ENCODE measurements around the gene SEMA4B.
A peak's percentile ranks its signal among the peaks of the same experiment; 100 is the strongest.

SEMA4B gene

GRCh38 chr15:90228960-90229359 is 27.8 kb downstream of the SEMA4B start:
- DNase-seq: no peak
- Mint-ChIP-seq H3K36me3 (ENCODE audit: low read depth) (peaks cover 34% of the 10 kb centered on the region), H3K27ac (peak overlapping the region; percentile 20), H3K9me3 (no peaks in the 10 kb centered on the region), H3K27me3 (ENCODE audit: low read depth, poor library complexity) (peaks cover 10% of the 10 kb centered on the region), H3K4me3 (no peak overlapping the region), H3K4me1 (peaks cover 22% of the 10 kb centered on the region)
- no peak for TF ChIP-seq CTCF (IDR thresholded peaks at IDR 0.05)

- H3K36me3 Mint-ChIP-seq (ENCODE audit: low read depth): peaks cover 27% of the 10 kb centered on the region
- H3K27me3 Mint-ChIP-seq (ENCODE audit: low read depth, poor library complexity): peaks cover 10% of the 10 kb centered on the region
- no peak for TF ChIP-seq CTCF (IDR thresholded peaks at IDR 0.05)
- H3K27ac Mint-ChIP-seq: no peak overlapping the region
- H3K4me1 Mint-ChIP-seq: peaks cover 31% of the 10 kb centered on the region
- no peak for DNase-seq
- H3K9me3 Mint-ChIP-seq: no peaks in the 10 kb centered on the region
- H3K4me3 Mint-ChIP-seq: no peak overlapping the region
These were observed 29.0 kb downstream of the SEMA4B start for GRCh38 chr15:90230071-90230494.

GRCh38 chr15:90230610-90231009 is 29.5 kb downstream of the SEMA4B start:
- H3K4me3 Mint-ChIP-seq: no peak overlapping the region
- no peak for TF ChIP-seq CTCF (IDR thresholded peaks at IDR 0.05)
- H3K36me3 Mint-ChIP-seq (ENCODE audit: low read depth): peaks cover 27% of the 10 kb centered on the region
- no peak for DNase-seq
- no peak overlapping the region for H3K27ac Mint-ChIP-seq
- peaks cover 32% of the 10 kb centered on the region for H3K4me1 Mint-ChIP-seq
- H3K9me3 Mint-ChIP-seq: no peaks in the 10 kb centered on the region
- peaks cover 10% of the 10 kb centered on the region for H3K27me3 Mint-ChIP-seq (ENCODE audit: low read depth, poor library complexity)

GRCh38 chr15:90231028-90232017 is 30.2 kb downstream of the SEMA4B start:
- H3K4me3 Mint-ChIP-seq: peak overlapping the region; percentile 63

GRCh38 chr15:90232196-90232595 is 31.1 kb downstream of the SEMA4B start:
- no peak for TF ChIP-seq CTCF (IDR thresholded peaks at IDR 0.05)
- Mint-ChIP-seq H3K4me3 (peak overlapping the region; percentile 81), H3K27me3 (ENCODE audit: low read depth, poor library complexity) (peaks cover 10% of the 10 kb centered on the region), H3K9me3 (no peaks in the 10 kb centered on the region), H3K4me1 (peaks cover 32% of the 10 kb centered on the region), H3K27ac (no peak overlapping the region), H3K36me3 (ENCODE audit: low read depth) (peaks cover 28% of the 10 kb centered on the region)
- no peak for DNase-seq

More at GRCh38 chr15:90231028-90232017, 30.2 kb downstream of the SEMA4B start:
- no peak for TF ChIP-seq CTCF (IDR thresholded peaks at IDR 0.05)
- H3K27me3 Mint-ChIP-seq (ENCODE audit: low read depth, poor library complexity): peaks cover 10% of the 10 kb centered on the region
- no peaks in the 10 kb centered on the region for H3K9me3 Mint-ChIP-seq
- DNase-seq: no peak
- peak overlapping the region; percentile 85 for H3K27ac Mint-ChIP-seq
- peaks cover 32% of the 10 kb centered on the region for H3K4me1 Mint-ChIP-seq
- peaks cover 27% of the 10 kb centered on the region for H3K36me3 Mint-ChIP-seq (ENCODE audit: low read depth)
